Mesothelial cell of epicardium (in vitro differentiated cells): Measurements from ENCODE around the gene SEMA3A. TPM values are rescaled to one million over a fixed set of nuclear protein-coding genes. Genes with fewer than 3 reads are reported as not detected.

Experiments used
- DNase-seq, 2 experiments: peaks; one replicate each; pipeline ENCODE4 v3.0.0; 2021; ENCODE audit warnings: low spot score in 2 of 2; ENCODE audit not compliant: unreplicated experiment in 2 of 2
- H3K27ac Mint-ChIP-seq: 2 replicates; pipeline ENCODE4 v1.8.0; 2021; ENCODE audit warnings: mixed read lengths
- H3K27me3 Mint-ChIP-seq: 2 replicates; pipeline ENCODE4 v1.8.0; 2021; ENCODE audit warnings: low read depth, mixed read lengths
- H3K36me3 Mint-ChIP-seq: 2 replicates; pipeline ENCODE4 v1.8.0; 2021; ENCODE audit warnings: mixed read lengths
- H3K4me1 Mint-ChIP-seq: 2 replicates; pipeline ENCODE4 v1.8.0; 2021; ENCODE audit warnings: mixed read lengths
- H3K4me3 Mint-ChIP-seq: 2 replicates; pipeline ENCODE4 v1.8.0; 2021; ENCODE audit warnings: mild to moderate bottlenecking, moderate library complexity, mixed read lengths
- H3K9me3 Mint-ChIP-seq: 2 replicates; pipeline ENCODE4 v1.8.0; 2021; ENCODE audit warnings: mixed read lengths
- CTCF ChIP-seq: fragments of 200-600 bp; sonication (generic); IDR thresholded peaks from one replicate; pipeline ENCODE4 v1.5.0; 2021; ENCODE audit warnings: antibody characterized with exemption; ENCODE audit not compliant: unreplicated experiment
- total RNA-seq: library from RNA; stranded (reverse); gene quantifications from 3 replicates; pipeline ENCODE4 v1.2.1, GENCODE V29; 2021

Gene SEMA3A
- total RNA-seq, 1 donor from 2014 or later: 44.4 TPM

- H3K4me1 Mint-ChIP-seq: no peaks in the 10 kb centered on the region
- no peaks in the 10 kb centered on the region for H3K36me3 Mint-ChIP-seq
- no peak overlapping the region for H3K4me3 Mint-ChIP-seq
- TF ChIP-seq CTCF: no peak
- H3K27me3 Mint-ChIP-seq: no peaks in the 10 kb centered on the region
- no peak overlapping the region for H3K27ac Mint-ChIP-seq
- peaks cover 20% of the 10 kb centered on the region for H3K9me3 Mint-ChIP-seq
- DNase-seq: no peak
Measured at GRCh38 chr7:83913174-83913573, 281.4 kb downstream of the SEMA3A start.

GRCh38 chr7:83908526-83908925 lies 286.1 kb downstream of the SEMA3A start:
- no peaks in the 10 kb centered on the region for H3K27me3 Mint-ChIP-seq
- H3K36me3 Mint-ChIP-seq: no peaks in the 10 kb centered on the region
- no peak for DNase-seq
- no peak overlapping the region for H3K27ac Mint-ChIP-seq
- TF ChIP-seq CTCF: no peak
- no peaks in the 10 kb centered on the region for H3K4me1 Mint-ChIP-seq
- no peak overlapping the region for H3K4me3 Mint-ChIP-seq
- H3K9me3 Mint-ChIP-seq: peaks cover 5% of the 10 kb centered on the region
